ENCODE measurements around the gene ACOT13. TPM values are rescaled to one million over a fixed set of nuclear protein-coding genes. Genes with fewer than 3 reads are reported as not detected.
"Not testable (repeated sequence)": the region's sequence is repeated elsewhere in the genome, so short reads cannot be mapped to it uniquely, and the experiment has no call there.

Gene ACOT13
- total and polyA plus RNA-seq, 2 of the 8 experiments (the other 6 are each of a cell fraction or from before 2014, with no cell fraction given): 27.6 to 40.6 TPM

DNA sequence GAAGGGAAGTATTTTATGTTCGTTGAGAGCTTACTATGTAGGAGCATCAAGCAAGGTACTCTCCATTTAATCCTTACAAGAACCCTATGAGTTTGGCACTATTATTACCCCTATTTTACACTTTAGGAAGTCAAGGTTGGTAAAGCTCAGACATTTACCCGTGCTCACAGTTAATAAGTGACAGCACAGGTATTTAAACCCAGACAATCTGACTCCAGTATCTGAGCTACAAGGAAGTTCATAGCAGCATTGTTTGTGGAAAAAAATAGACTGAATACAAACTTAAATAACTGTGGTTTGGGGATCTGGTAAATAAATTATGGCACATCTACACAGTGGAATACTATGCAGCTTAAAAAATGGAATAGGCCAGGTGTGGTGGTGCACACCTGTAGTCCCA lies 86.7 kb downstream of the ACOT13 start:
- POLR2A ChIA-PET (ENCODE audit: partially characterized antibody): interaction anchor here (0.8 kb wide), 1 partner anchor 46 kb away, joined by 3 read pairs; no protein-coding TSS in a partner anchor
- DNase-seq (ENCODE audit: low read depth in 1 of 2, low spot score in 2 of 2): no peak
- no peaks in the 10 kb centered on the region for H3K9me3 ChIP-seq (ENCODE audit: insufficient read depth in 2 of 2, low read depth in 1 of 2, low read length in 1 of 2)
- no peak overlapping the region for H3K4me2 ChIP-seq (ENCODE audit: insufficient read depth in 1 of 2, low read depth in 2 of 2, low read length in 2 of 2)
- CTCF ChIA-PET (ENCODE audit: partially characterized antibody): interaction anchor here (0.6 to 0.9 kb wide), 2 partner anchors 165 to 205 kb away, joined by 3 read pairs; no protein-coding TSS in a partner anchor
- H2BK15ac ChIP-seq (ENCODE audit: low read length): no peak overlapping the region
- H3K9ac ChIP-seq (replicated peaks in 1 of 4; ENCODE audit: extremely low read depth in 1 of 4, low read depth in 3 of 4, low read length in 3 of 4): no peak overlapping the region
- no peak overlapping the region for H3K4me3 ChIP-seq (ENCODE audit: extremely low read depth in 1 of 4, insufficient read depth in 2 of 4, low read depth in 3 of 4, low read length in 4 of 4)
- no peaks in the 10 kb centered on the region for H3K4me1 ChIP-seq (replicated peaks in 1 of 4; ENCODE audit: control insufficient read depth in 3 of 4, insufficient read depth in 4 of 4, low read length in 3 of 4)
- FAIRE-seq: no peak
- H2BK5ac ChIP-seq (ENCODE audit: low read depth, low read length): no peak overlapping the region
- no peak overlapping the region for H2BK12ac ChIP-seq (ENCODE audit: low read depth, low read length)
- no peak overlapping the region for H2BK20ac ChIP-seq (ENCODE audit: low read length)
- no peak overlapping the region for H4K91ac ChIP-seq (replicated peaks; ENCODE audit: insufficient read length, low read length)
- H4K20me1 ChIP-seq (replicated peaks in 1 of 2; ENCODE audit: control insufficient read depth in 1 of 2, insufficient read depth in 2 of 2, low read length in 2 of 2): no peaks in the 10 kb centered on the region
- H3K79me1 ChIP-seq (ENCODE audit: low read depth, low read length): no peaks in the 10 kb centered on the region
- H3K4ac ChIP-seq (replicated peaks; ENCODE audit: insufficient read length, low read depth, low read length): no peak overlapping the region
- H2BK120ac ChIP-seq (replicated peaks; ENCODE audit: low read depth, low read length): no peak overlapping the region
- no peaks in the 10 kb centered on the region for H3K27me3 ChIP-seq (replicated peaks in 1 of 4; ENCODE audit: control insufficient read depth in 3 of 4, extremely low read depth in 1 of 4, insufficient read depth in 3 of 4, low read length in 3 of 4)
- H3K36me3 ChIP-seq (ENCODE audit: control insufficient read depth in 2 of 4, insufficient read depth in 4 of 4, low read length in 3 of 4): no peaks in the 10 kb centered on the region; a peak in 1 of 8 replicates
- WGBS, 2 experiments (ENCODE audit: extremely low coverage in 1 of 2, insufficient coverage in 1 of 2, insufficient read length in 1 of 2, insufficient replicate concordance in 2 of 2, low coverage in 1 of 2, low lambda C conversion rate in 2 of 2, missing lambda C conversion rate in 1 of 2): 85% methylated on average over 2 of the region's 2 CpGs; no CpG with 5 or more reads in 1 of the 2 experiments
- H4K5ac ChIP-seq (ENCODE audit: insufficient read length, low read depth, low read length): no peak overlapping the region
- H2AFZ ChIP-seq (ENCODE audit: low read length): no peak overlapping the region
- no peak overlapping the region for H3K14ac ChIP-seq (ENCODE audit: insufficient read length)
- H4K8ac ChIP-seq (ENCODE audit: extremely low read depth, insufficient read depth, low read length): no peak overlapping the region
- no peak overlapping the region for H2AK5ac ChIP-seq (ENCODE audit: low read depth, low read length)
- no peaks in the 10 kb centered on the region for H3K79me2 ChIP-seq (ENCODE audit: control insufficient read depth in 1 of 2, insufficient read depth in 2 of 2, low read length in 2 of 2)
- no peak overlapping the region for H3K27ac ChIP-seq (ENCODE audit: low read depth, low read length)
- no peak overlapping the region for H3K23ac ChIP-seq (ENCODE audit: insufficient read length)
- TF ChIP-seq JUND (IDR thresholded peaks at IDR 0.05; ENCODE audit: low read length): no peak
- H3K56ac ChIP-seq (replicated peaks; ENCODE audit: insufficient read length, low read depth, low read length): no peak overlapping the region
- H3K18ac ChIP-seq (ENCODE audit: extremely low read depth, low read length): no peak overlapping the region
- no peaks in the 10 kb centered on the region for H3K23me2 ChIP-seq (ENCODE audit: low read depth, low read length)

DNA sequence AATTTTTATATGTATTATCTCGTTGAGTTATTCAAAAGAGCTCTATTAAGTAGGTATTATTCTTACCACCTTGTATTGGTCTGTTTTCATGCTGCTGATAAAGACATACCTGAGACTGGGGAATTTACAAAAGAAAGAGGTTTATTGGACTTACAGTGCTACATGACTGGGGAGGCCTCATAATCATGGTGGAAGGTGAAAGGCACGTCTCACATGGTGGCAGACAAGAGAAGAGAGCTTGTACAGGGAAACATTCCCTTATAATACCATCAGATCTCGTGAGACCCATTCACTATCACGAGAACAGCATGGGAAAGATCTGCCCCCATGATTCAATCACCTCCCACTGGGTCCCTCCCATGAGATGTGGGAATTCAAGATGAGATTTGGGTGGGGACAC lies 87.5 kb downstream of the ACOT13 start:
- not testable (repeated sequence) for H2BK15ac ChIP-seq (ENCODE audit: low read length); H3K14ac ChIP-seq (ENCODE audit: insufficient read length); H2BK12ac ChIP-seq (ENCODE audit: low read depth, low read length); H4K91ac ChIP-seq (replicated peaks; ENCODE audit: insufficient read length, low read length); H3K56ac ChIP-seq (replicated peaks; ENCODE audit: insufficient read length, low read depth, low read length); H4K8ac ChIP-seq (ENCODE audit: extremely low read depth, insufficient read depth, low read length); H4K20me1 ChIP-seq (replicated peaks in 1 of 2; ENCODE audit: control insufficient read depth in 1 of 2, insufficient read depth in 2 of 2, low read length in 2 of 2); H3K4ac ChIP-seq (replicated peaks; ENCODE audit: insufficient read length, low read depth, low read length); H3K9ac ChIP-seq (replicated peaks in 1 of 4; ENCODE audit: extremely low read depth in 1 of 4, low read depth in 3 of 4, low read length in 3 of 4); H3K4me3 ChIP-seq (ENCODE audit: extremely low read depth in 1 of 4, insufficient read depth in 2 of 4, low read depth in 3 of 4, low read length in 4 of 4); FAIRE-seq; DNase-seq (ENCODE audit: low read depth in 1 of 2, low spot score in 2 of 2); H3K9me3 ChIP-seq (ENCODE audit: insufficient read depth in 2 of 2, low read depth in 1 of 2, low read length in 1 of 2); H2BK20ac ChIP-seq (ENCODE audit: low read length); H3K79me1 ChIP-seq (ENCODE audit: low read depth, low read length); H3K4me1 ChIP-seq (replicated peaks in 1 of 4; ENCODE audit: control insufficient read depth in 3 of 4, insufficient read depth in 4 of 4, low read length in 3 of 4); H3K18ac ChIP-seq (ENCODE audit: extremely low read depth, low read length); H3K4me2 ChIP-seq (ENCODE audit: insufficient read depth in 1 of 2, low read depth in 2 of 2, low read length in 2 of 2); H3K23me2 ChIP-seq (ENCODE audit: low read depth, low read length); H3K27ac ChIP-seq (ENCODE audit: low read depth, low read length); H3K79me2 ChIP-seq (ENCODE audit: control insufficient read depth in 1 of 2, insufficient read depth in 2 of 2, low read length in 2 of 2); H3K27me3 ChIP-seq (replicated peaks in 1 of 4; ENCODE audit: control insufficient read depth in 3 of 4, extremely low read depth in 1 of 4, insufficient read depth in 3 of 4, low read length in 3 of 4); H3K36me3 ChIP-seq (ENCODE audit: control insufficient read depth in 2 of 4, insufficient read depth in 4 of 4, low read length in 3 of 4); H4K5ac ChIP-seq (ENCODE audit: insufficient read length, low read depth, low read length); H2BK120ac ChIP-seq (replicated peaks; ENCODE audit: low read depth, low read length); H2BK5ac ChIP-seq (ENCODE audit: low read depth, low read length); H2AFZ ChIP-seq (ENCODE audit: low read length); H3K23ac ChIP-seq (ENCODE audit: insufficient read length); H2AK5ac ChIP-seq (ENCODE audit: low read depth, low read length)
- ChIA-PET CTCF (ENCODE audit: partially characterized antibody) (interaction anchor here (0.9 kb wide), 1 partner anchor 164 kb away, joined by 3 read pairs; no protein-coding TSS in a partner anchor), POLR2A (ENCODE audit: partially characterized antibody) (interaction anchor here (0.6 kb wide), 1 partner anchor 345 kb away, joined by 3 read pairs; no protein-coding TSS in a partner anchor)
- 84% methylated on average over 4 of the region's 4 CpGs; no CpG with 5 or more reads in 1 of the 2 experiments for WGBS, 2 experiments (ENCODE audit: extremely low coverage in 1 of 2, insufficient coverage in 1 of 2, insufficient read length in 1 of 2, insufficient replicate concordance in 2 of 2, low coverage in 1 of 2, low lambda C conversion rate in 2 of 2, missing lambda C conversion rate in 1 of 2)
